ENCODE data around the gene SNX10.
"Not testable (repeated sequence)": the region's sequence is repeated elsewhere in the genome, so short reads cannot be mapped to it uniquely, and the experiment has no call there.

The SNX10 gene

GRCh38 chr7:26286157-26286556 is 5.5 kb upstream of the SNX10 start:
- no peak for TF ChIP-seq CTCF (conservative IDR thresholded peaks at IDR 0.05; ENCODE audit: low read length)
- H3K4me3 ChIP-seq (ENCODE audit: low read length), result no peak overlapping the region
- no peak for DNase-seq (ENCODE audit: low read depth)

- not testable (repeated sequence) for H3K4me3 ChIP-seq (ENCODE audit: low read length)
Measured at GRCh38 chr7:26288126-26288525, 3.5 kb upstream of the SNX10 start.

GRCh38 chr7:26291251-26291650 is 411 bp upstream of the SNX10 start:
- no peak for DNase-seq (ENCODE audit: low read depth)
- no peak overlapping the region for H3K4me3 ChIP-seq (ENCODE audit: low read length)
- no peak for TF ChIP-seq CTCF (conservative IDR thresholded peaks at IDR 0.05; ENCODE audit: low read length)

More at GRCh38 chr7:26288126-26288525, 3.5 kb upstream of the SNX10 start:
- not testable (repeated sequence) for DNase-seq (ENCODE audit: low read depth)

GRCh38 chr7:26292768-26293560 is 1.3 kb downstream of the SNX10 start:
- no peak overlapping the region for H3K4me3 ChIP-seq (ENCODE audit: low read length)
- no peak for DNase-seq (ENCODE audit: low read depth)
- TF ChIP-seq CTCF (conservative IDR thresholded peaks at IDR 0.05; ENCODE audit: low read length), result no peak

GRCh38 chr7:26293569-26294308 is 2.1 kb downstream of the SNX10 start:
- no peak for TF ChIP-seq CTCF (conservative IDR thresholded peaks at IDR 0.05; ENCODE audit: low read length)
- no peak for DNase-seq (ENCODE audit: low read depth)
- no peak overlapping the region for H3K4me3 ChIP-seq (ENCODE audit: low read length)

GRCh38 chr7:26295015-26295414 is 3.4 kb downstream of the SNX10 start:
- TF ChIP-seq CTCF (conservative IDR thresholded peaks at IDR 0.05; ENCODE audit: low read length), result no peak
- DNase-seq (ENCODE audit: low read depth), result no peak
- H3K4me3 ChIP-seq (ENCODE audit: low read length), result no peak overlapping the region

- DNase-seq (ENCODE audit: low read depth), result no peak
- no peak for TF ChIP-seq CTCF (conservative IDR thresholded peaks at IDR 0.05; ENCODE audit: low read length)
- H3K4me3 ChIP-seq (ENCODE audit: low read length), result no peak overlapping the region
Measured at GRCh38 chr7:26295586-26295985, 3.9 kb downstream of the SNX10 start.

Data from AG10803 (cell line).